Measurements from ENCODE around the gene MAF.
A peak's percentile ranks its signal among the peaks of the same experiment; 100 is the strongest.

Gene MAF

DNA sequence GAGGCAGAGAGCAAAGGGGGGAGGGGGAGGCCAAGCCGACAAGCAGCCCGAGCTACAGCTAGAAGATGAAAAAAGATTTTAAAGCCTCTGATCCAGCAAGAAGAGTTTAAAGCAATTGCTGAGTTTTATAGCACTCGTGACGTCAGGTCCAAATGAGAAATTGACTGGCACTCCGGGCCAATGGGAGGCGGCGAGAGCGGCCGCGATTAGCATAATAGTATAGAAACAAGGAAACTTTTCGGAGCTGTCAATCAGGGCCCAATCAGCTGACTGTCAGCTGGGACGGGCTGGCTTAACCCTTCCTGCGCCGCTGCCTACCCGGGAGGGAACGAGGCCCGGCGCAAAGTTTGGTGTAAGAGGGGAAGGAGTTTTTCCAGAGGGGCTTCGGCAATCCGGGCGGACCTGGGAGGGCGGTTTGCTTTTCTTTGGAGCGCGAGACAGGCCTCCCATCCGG lies at the start of gene MAF:
TSS of gene MAF (minus strand) at position 100 of the 454 bp plus-strand sequence. CDS start 835 bp downstream, outside the sequence.
- peak; percentile 91 for DNase-seq (ENCODE audit: low read depth)

DNA sequence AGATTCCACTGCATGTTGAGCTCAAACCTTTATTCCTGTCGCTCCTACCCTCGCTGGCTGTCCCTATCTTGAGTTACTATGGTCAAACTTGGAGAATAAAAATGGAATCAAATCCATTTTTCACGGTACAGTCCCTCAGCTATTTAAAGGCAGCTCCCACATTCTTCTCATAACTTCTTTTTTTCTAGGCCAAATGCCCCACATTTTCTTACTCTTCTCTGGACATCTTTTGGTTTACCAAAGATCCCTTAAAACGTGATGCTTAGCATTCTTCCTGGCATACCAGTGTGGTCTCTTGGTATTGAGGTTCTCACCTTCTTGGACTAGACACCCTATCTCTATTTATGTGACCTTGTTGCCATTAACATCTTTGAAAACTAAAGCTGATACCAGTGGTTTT lies 48.3 kb upstream of the MAF start:
- DNase-seq (ENCODE audit: low read depth): peak; percentile 8

DNA sequence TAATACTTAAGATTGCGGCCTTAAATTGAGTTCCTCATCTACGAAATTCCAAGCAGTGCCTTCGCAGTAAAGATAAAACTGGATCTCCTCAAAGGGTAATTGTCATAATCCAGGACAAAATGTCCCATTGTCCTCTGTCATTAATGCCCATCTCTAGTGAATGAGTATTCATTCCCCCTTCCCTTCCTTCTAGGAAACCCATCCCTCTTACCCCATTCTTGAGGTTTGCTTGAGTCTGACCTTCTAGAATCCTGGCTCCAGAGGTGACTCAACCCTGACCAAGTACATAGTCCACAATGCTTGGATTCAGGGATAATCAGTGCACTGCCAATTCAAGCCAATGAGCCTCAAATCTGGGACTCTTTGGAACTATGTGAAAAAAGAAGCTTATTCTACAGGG lies 47.0 kb upstream of the MAF start:
- DNase-seq (ENCODE audit: low read depth): no peak

DNA sequence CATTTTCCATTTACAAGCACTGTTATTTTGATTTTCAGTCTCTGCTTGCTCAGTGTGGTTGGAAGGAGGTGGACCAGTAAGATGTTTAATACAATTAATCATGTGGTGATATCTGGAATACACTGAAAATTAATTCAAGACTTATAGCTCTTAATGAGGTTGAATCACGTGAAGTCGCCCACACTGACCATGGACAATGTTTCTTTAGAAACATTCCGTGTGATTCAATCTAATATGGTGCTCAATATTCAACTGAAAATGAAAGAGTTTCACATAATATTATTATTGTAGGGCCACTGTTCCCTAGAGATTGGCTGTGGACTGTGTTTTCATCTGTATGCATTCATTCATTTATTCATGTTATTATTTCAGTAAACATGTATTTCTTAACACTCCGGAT lies 45.2 kb upstream of the MAF start:
- DNase-seq (ENCODE audit: low read depth): no peak

DNA sequence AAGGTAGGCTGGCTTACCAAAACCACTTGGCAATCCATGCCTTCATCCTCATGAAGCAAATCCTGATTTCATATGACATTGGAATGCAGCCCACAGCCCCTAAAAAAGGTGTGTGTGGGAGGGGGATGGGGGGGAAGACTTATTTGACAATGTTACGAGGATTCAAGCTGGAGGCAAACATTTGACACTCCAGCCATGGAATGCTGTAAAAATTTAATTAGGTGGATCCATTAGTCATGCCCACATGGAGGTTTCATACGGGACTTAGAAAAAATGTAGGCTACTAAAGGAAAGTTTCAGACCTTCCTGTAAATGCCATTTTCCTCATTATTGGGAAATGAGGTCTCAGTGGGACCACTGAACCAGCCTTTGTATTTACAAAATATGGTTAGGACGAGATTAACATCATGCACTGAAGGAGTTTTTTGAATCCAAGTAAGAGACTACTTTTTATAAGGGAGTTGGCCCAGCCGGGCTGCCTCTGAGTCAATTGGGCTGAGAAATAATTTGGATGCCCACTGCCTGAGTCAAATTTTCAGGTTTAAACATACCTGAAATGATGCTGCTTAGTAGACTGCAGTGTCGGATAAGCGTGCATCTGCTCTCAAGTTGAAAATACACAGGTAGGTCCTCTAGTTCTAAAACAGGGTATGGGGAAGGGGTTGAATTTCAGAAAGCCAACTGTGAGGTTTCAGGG lies 44.6 kb upstream of the MAF start:
- no peak for DNase-seq (ENCODE audit: low read depth)

DNA sequence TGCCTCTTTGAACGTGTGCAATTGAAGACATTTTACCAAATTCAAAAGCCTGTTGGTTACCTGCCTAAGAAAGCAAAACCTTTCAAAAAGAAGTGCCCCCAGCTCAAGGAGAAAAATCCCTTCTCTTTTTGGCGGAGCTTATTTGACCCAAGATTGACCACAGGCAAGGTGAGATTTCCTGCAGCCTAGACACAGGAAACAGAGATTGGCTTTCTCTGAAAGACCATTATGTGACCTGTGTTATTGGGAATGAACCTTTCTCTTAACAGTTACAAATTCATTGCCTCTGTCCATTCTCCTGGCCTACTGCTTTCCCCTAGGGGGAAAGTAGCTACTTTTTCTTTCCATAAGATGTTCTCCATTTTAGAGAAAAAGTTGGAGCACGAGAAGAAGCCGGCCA lies 42.1 kb upstream of the MAF start:
- DNase-seq (ENCODE audit: low read depth): no peak

DNA sequence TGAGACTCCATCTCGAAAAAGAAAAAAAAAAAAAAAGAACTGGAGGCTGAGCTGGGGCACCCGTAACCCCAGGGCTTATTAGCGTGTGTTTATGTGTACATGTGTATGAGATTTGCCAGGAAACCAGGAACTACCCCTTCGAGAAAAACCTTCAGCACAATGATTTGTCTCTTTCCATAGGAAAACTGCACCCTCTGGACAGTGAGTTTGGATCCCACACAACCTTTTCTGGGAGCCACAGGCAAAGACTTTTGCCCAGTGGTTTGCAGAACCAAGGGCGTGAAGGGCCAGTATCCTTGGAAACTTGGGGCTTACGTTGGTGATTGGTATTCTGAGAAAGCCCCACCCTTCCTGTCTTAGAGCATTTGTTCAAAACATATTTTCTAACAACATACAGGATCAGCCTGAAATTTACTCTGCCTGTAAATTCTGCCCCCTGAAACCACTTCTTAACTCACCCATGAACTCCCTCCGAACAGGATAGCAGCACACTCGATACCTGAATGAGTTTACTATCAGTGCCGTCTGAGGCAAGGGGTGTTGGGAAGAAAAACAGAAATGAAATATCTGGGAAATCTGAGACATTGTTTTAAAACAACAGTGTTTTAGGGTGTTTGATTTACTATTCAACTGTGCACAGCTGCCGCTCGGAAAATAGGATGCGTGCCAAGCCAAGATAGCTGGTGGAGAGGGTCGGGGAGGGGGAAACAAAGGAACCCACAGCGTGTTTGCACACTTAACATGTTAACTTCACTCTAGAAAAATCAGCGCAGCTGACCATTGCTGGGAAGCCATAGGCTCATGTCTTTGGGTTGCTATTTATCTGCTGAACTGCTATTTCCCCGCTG lies 40.2 kb upstream of the MAF start:
- peak; percentile 11 for DNase-seq (ENCODE audit: low read depth)

DNA sequence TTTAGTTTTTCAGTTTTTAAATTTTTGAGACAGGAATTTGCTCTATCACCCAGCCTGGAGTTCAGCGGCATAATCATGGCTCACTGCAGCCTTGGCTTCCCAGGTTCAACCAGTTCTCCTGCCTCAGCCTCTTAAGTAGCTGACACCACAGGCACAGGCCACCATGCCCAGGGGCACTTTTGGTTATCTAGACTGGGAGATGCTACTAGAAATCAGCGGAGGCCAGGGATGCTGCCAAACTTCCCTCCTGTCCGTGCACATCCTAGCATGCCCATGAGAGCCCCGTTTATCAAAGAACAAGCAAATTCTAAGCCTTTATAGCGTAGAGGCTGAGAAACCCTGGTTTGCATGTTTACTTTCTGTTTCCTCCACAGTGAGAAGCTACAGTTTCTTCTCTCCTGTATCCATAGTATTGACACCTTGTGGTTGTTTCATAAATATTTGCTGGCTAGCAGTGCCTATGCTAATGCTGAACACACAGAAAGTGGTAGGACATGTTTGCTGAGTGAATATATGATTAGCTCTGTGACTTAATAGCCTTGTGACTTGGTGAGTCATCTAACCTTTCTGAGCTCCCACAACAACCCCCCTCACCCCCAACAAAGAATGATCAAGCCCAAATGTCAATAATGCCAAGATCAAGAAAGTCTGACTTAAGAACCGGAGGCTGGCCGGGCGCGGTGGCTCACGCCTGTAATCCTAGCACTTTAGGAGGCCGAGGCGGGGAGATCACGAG lies 39.2 kb upstream of the MAF start:
- no peak for DNase-seq (ENCODE audit: low read depth)

DNA sequence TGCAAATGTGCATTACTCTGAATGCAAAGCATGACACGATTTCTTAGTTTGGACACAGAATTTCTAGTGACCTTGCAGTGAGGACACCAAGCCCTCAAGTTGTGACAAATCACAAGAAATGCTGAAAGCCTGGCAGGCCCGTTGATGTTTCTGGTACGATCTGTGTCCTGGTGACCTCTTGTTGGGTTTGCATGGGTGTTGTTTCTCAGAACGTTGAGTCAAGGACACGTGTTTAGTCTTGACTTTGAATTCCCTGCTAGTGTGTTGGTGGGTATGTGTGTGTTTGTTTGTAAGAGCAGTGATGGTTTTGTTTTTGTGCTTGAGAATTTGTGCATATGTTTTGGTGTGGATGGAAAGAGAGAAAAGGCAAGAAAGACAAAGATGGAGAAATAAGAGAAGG lies 37.8 kb upstream of the MAF start:
- no peak for DNase-seq (ENCODE audit: low read depth)

DNA sequence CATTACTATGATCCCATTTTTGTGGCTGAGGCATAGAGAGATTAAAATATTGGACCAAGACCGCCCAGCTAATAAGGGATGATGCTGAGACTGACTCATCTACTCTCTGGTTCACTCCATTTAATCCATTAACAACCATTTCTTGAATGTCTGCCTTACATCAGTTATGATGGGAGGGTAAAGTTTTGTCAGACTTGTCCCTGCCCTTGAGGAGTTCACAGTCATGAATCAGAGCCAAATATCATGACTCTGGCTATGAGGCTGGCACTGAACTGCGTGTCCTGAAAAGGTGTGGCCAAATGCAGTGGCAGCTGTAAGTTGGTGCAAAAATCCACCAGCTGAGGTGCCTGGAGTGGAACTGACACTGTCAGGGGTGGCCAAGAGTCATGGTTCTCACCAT lies 35.0 kb upstream of the MAF start:
- no peak for DNase-seq (ENCODE audit: low read depth)

DNA sequence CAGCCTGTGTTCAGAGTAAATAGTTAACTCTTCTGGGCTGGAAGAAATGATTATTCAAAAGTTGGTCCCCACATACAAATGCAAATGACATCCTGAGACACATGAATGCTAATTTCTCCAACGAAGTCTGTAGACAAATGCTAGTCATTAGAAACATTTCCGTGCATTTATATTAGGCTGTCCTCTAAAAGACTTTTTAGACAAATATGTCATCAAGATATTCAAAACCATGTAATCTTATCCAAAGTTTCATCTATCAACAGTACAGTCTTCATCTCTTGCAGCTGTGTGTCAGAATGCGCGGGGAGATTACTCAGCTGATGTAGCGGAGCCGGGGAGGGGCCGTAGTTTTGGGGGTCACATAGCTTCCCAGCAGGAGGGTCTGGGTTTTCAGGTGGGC lies 33.8 kb upstream of the MAF start:
- DNase-seq (ENCODE audit: low read depth): no peak

DNA sequence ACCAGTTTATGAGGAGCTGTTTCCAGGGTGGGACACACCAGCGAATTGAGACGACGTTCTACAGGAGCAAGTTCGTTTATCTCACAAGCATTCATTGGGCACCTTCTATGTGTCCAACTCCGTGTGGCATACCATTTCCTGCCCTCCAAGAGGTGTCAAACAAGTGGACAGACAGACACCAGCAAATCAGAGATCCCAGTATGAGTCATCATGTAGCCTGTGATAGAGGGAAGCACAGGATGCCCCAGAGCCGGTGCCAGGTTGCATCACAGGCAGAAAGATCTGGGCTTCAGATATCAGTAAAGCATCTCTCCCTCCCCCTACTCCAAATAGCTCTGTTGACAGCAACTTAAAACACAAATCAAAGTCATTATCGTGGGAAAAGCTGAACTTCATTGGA lies 31.8 kb upstream of the MAF start:
- DNase-seq (ENCODE audit: low read depth): no peak

DNA sequence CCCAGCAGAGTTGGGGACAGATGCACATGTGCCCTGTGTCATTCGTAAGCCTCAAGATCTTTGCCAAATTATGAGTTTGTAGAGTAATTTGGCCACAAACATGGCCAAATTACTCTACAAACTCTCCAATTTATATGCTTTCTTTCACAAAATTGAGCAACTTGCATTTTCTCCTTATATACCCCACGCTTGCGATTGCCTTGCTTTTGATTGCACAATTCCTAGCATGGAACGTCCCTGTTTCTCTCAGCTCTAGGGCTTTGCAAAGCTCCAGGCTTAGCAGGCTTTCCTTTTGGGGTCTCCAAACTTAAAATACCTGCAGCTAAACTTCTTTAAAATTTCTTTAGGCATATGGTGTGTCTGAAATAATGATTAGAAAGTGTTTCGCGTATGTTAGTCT lies 28.5 kb upstream of the MAF start:
- DNase-seq (ENCODE audit: low read depth): no peak

DNA sequence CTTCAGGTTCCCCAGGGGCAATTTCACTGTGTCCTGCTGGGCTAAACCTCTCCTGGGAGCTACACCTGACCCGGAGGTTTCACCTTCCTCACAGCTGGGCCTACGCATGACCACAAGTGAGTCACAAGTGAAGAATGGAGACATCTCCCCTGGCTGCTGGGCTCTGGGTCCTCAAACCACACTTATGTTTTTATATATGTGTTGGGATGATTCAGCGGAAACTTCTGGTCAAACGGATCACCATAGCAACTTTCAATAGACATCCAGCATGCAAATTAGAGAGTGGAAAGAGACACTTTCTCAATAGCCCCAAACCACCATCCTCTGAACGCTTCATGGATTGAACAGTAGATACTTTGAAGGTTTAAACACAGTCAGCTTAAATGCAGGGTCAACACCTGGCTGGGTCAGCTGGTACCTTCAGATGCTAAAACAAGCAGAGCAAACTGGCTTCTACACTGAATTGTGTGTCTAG lies 28.0 kb upstream of the MAF start:
- DNase-seq (ENCODE audit: low read depth): peak; percentile 67

DNA sequence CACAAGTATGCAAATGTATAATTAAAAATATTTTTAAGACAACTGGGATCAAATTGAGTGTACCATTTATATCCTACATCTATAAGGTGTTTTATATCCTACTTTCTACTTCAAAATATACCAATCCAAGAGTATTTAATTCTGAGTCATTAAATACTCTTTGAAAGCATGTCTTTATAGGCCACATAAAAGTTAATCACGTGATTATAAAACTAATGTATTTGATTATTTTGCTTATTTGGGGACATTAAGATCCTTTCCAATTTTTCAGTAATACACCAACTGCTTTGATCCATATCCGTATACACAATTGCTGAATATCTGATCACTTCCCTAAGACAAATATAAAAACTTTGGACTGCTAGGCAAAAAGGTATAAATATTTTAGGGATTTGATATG lies 26.6 kb upstream of the MAF start:
- no peak for DNase-seq (ENCODE audit: low read depth)

DNA sequence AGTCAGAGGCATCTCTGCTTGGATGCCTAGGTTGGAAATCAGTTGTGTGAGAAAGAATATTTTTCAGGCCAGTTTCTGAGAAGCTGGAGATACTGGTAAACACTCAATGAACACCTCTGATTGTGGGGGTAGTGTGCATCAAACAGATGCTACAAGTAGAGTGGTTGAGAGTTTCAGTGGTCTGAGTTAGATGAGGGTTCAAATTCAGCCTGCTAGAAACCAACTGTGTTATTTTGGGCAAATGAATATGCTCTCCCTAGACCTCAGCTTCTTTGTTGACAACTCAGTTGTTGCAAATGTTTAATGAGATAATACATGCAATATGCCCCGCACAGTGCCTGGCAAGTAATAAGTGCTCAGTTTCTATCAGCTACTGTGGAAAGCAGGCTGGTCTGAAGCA lies 25.2 kb upstream of the MAF start:
- no peak for DNase-seq (ENCODE audit: low read depth)

DNA sequence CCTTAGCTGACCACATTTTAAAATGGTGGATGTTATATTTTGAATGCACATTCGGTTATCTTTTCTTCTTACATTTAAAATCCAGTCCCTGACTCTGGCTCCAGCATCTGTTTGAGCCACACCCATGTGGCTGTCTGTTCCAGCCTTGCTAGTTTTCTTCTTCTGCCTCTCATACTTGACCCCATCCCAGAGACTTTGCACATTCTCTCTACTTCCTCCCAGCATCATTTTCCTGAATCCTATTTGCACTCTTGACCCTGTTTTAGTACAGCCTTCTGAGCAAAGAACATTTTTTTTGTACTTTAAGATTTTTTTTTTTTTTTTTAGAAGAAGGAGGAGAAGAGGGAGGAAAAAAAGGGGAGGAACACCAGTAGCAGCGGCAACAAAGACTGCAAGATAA lies 23.3 kb upstream of the MAF start:
- DNase-seq (ENCODE audit: low read depth): no peak

DNA sequence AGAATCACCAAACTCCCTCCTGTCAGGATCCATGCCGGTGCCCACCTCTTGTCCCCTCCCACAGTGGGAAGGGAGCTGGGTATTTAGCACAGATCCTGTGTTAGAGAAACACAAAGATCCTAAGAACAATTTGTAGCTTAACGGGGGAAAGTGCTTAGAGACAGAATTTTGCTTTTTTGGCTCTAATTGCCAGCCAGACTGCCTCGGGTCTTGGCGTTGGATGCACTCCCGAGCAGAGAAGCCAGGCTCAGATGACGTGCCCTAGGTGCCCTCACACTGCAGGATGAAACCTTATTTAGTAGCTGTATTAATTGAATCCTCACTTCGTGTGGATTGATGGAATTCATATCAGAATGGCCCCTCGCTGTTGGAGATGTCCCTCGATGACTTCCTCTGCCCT lies 22.5 kb upstream of the MAF start:
- no peak for DNase-seq (ENCODE audit: low read depth)

DNA sequence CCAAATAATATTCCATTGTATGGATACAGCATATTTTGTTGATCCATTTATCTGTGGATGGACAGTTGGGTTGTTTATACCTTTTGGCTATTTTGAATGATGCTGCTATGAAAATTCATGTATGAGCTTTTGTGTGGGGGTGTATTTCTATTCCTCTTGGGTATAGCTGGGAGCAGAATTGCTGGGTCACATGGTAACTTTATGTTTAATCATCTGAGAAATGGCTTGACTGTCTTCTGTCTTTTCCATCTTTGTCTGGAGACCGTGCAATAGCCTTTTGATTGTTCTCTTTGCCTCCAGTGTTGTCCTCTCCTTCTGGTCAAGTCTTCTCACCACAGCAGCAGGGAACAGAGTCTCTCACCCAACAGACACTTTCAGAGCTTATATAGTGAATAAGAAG lies 20.5 kb upstream of the MAF start:
- DNase-seq (ENCODE audit: low read depth): no peak

DNA sequence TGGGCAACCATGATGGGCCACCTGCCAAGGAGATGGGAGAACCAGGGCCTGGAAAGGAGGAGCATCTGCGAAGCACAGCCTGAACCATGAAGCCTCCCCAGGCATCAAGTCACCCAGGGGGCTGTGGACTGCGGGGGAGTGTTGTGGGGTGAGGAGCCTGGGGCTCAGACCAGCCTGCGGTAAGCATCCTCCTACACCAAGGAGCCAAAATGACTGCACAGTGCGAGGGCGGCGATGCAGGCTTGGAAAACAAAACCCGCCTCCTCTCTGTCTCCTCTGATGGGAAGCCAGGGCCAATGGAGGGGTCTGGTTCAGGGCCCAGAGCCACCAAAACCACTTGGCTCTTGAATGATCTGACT lies 18.1 kb upstream of the MAF start:
- no peak for DNase-seq (ENCODE audit: low read depth)

DNA sequence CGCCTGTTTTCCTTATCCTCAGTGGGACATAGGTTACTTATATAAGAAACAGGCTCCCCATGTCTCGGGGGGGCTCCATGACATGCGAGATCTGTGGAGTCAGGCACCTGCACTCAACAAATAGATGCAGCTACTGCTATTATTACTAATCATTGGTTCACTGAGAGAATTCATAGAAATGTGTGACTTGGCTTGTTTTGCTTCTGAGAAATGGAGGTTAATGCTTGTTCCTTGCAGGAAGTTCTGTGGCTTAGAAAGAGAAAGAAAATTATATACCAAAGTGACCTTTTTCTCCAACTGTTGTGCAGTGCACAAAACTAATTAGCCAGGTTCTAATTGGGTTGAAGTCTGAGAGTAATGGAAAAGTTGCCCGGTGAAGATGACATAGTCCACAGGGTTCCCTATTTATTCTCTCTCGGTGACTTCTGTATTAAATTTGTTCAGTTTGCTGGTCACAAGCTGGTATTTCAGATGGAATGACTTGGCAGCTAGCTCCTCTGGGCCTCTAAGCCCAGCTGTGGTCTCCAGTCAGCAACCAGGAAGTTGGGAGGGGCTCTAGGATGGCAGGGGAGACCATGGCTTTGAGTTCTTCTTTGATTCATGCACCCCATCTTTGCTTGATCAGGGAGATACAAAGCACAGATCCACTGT lies 17.6 kb upstream of the MAF start:
- no peak for DNase-seq (ENCODE audit: low read depth)

DNA sequence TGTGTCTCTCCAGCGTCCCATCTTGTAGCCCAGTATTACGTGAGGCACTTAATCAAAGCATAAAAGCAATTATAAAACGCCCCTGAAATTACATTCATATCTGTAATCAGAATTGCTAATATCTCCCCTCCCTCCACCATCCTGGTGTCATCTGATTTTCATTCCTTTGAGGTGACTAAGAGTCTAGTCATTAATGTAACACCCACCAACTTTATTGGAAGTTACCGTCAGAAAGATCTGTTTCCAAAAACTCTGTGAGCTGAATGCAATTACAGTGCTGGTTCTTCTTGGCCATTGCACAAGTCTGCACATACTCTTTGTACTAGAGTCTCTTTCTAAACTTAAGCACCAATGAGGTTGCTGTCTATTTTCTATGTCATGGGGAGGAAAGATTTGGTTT lies 12.5 kb upstream of the MAF start:
- DNase-seq (ENCODE audit: low read depth): no peak

Measured in iris pigment epithelial cell (primary cell).